GM13977 (cell line): ENCODE measurements around the gene KIF26A.

ENCODE experiments used
- DNase-seq: peaks from one replicate; pipeline ENCODE4 v3.0.0; 2012; ENCODE audit warnings: low spot score
- CTCF ChIP-seq: IDR thresholded peaks from 2 replicates; pipeline ENCODE4 v1.5.1; 2012; ENCODE audit warnings: mild to moderate bottlenecking, control low read depth; ENCODE audit not compliant: insufficient read depth; ENCODE audit errors: extremely low read depth, missing control alignments
- in situ Hi-C: fragments of 300-500 bp; cut with MboI; formaldehyde crosslinking; loops from one replicate; pipeline ENCODE4 v1.12.0; 2022; ENCODE audit warnings: low sequenced_read_pairs, low pct_unique_long_range_greater_than_20kb, mixed read lengths, inconsistent platforms; ENCODE audit not compliant: unreplicated experiment

Gene KIF26A

GRCh38 chr14:104138098-104138717 is at the start of gene KIF26A:
TSS of gene KIF26A (plus strand) at chr14:104138587. CDS start at chr14:104138723, 136 bp downstream.
- TF ChIP-seq CTCF = no peak
- in situ Hi-C loops = no loop called here
- no peak for DNase-seq

GRCh38 chr14:104090071-104090748 is 48.2 kb upstream of the KIF26A start:
- in situ Hi-C loops = no loop called here

GRCh38 chr14:104091061-104091926 is 47.1 kb upstream of the KIF26A start:
- in situ Hi-C loops = no loop called here
- no peak for DNase-seq
- no peak for TF ChIP-seq CTCF

More at GRCh38 chr14:104090071-104090748, 48.2 kb upstream of the KIF26A start:
- no peak for DNase-seq
- TF ChIP-seq CTCF = no peak

GRCh38 chr14:104091927-104092771 is 46.2 kb upstream of the KIF26A start:
- no peak for TF ChIP-seq CTCF
- no peak for DNase-seq
- in situ Hi-C loops = no loop called here

GRCh38 chr14:104092931-104093365 is 45.4 kb upstream of the KIF26A start:
- DNase-seq = no peak
- in situ Hi-C loops = no loop called here
- TF ChIP-seq CTCF = no peak
